ENCODE measurements around the gene IVNS1ABP.
"Not testable (repeated sequence)": the region's sequence is repeated elsewhere in the genome, so short reads cannot be mapped to it uniquely, and the experiment has no call there.

Gene IVNS1ABP

DNA sequence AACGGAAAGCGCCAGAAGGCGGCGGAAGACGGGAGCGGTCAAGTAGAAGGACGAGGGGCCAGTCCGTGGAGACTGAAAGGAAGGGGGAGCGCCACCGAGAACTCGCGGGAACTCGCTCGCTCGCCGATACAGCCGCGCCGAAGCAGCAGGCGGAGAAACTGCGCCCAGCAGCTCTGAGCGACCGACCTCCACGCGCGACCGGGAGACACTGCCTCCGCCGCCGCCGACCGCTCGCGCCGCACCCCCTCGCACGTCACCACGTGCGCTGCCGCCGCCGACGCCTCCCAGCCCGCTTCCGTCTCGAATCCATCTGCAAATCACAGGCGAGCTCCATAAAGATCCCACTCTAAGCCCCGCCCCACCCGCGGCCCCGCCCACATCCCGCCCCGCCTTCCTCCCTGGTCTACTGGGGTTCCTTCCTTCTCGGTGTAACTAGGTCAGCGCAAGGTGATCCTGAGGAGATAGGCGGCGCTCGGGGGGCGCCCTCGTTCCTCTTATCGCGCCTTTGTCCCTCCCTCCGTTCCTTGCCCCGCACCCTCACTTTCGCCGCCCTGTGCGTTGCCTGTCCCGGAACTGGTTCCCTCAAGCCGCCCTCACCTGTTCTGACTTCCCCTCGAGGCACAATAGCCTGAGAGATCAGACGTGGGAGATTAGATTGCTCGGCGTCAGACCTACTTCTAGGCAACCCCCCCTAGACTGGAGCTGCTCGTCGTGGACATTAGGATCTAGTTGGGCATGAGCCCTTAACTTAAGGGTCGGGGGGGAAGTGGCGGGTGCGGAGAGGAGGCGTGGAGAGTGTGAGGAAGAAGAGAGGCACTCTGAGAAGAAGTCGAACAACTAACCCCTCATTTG, at the start of gene IVNS1ABP:
IVNS1ABP (minus strand) TSS at position 210 of the 852 bp plus-strand sequence. CDS start 7,750 bp downstream, outside the sequence.
- H3K27ac ChIP-seq = peak within 1 kb of the TSS; percentile 92
- TF ChIP-seq, protein P1, sequence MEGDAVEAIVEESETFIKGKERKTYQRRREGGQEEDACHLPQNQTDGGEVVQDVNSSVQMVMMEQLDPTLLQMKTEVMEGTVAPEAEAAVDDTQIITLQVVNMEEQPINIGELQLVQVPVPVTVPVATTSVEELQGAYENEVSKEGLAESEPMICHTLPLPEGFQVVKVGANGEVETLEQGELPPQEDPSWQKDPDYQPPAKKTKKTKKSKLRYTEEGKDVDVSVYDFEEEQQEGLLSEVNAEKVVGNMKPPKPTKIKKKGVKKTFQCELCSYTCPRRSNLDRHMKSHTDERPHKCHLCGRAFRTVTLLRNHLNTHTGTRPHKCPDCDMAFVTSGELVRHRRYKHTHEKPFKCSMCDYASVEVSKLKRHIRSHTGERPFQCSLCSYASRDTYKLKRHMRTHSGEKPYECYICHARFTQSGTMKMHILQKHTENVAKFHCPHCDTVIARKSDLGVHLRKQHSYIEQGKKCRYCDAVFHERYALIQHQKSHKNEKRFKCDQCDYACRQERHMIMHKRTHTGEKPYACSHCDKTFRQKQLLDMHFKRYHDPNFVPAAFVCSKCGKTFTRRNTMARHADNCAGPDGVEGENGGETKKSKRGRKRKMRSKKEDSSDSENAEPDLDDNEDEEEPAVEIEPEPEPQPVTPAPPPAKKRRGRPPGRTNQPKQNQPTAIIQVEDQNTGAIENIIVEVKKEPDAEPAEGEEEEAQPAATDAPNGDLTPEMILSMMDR (conservative IDR thresholded peaks at IDR 0.05) = peak; percentile 39; the same call in 1 of the 2 replicates

DNA sequence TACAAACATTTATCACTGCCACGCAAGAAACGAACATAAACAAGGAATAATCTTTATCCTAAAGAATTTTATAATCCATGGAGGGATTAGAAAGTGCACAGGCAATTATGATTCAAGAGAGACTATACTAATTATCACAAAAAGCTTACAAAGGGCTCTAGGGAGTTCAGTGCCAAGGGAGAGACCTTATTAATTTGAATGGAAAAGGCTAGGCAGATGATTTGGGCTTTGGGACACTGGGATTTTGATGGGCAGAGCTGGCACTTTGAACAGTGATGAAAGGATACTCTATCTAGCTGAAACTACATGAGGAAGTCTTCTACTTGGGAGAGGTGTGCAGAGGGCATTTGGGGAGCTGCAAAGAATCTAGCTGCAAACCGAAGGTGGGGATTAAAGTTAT, 48.9 kb upstream of the IVNS1ABP start:
- TF ChIP-seq, protein P1 (conservative IDR thresholded peaks at IDR 0.05) = no peak

DNA sequence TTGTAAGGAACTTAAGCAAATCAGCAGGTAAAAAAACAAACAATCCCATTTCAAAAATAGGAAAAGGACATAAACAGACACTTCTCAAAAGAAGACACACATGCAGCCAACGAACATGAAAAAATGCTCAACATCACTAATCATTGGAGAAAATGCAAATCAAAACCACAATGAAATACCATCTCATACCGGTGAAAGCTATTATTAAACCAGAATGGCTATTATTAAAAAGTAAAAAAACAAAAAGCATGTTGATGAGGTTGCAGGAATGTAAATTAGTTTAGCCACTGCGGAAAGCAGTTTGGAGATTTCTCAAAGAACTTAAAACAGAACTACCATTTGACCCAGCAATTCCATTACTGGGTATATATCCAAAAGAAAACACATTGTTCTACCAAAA, 47.5 kb upstream of the IVNS1ABP start:
- not testable (repeated sequence) for H3K27ac ChIP-seq

More for the DNA sequence above, 48.9 kb upstream of the IVNS1ABP start:
- no peak overlapping the region for H3K27ac ChIP-seq

DNA sequence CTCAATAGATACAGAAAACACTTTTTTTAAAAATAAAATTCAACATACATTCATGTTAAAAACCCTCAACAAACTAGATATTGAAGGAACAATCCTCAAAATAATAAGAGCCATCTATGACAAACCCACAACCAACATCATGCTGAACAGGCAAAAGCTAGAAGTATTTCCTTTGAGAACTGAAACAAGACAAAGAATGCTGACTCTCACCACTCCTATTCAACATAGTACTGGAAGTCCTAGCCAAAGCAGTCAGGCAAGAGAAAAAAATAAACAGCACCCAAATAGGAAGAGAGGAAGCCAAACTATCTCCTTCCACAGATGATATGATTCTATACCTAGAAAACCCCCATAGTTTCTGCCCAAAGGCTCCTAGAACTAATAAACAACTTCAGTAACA, 46.2 kb upstream of the IVNS1ABP start:
- no peak overlapping the region for H3K27ac ChIP-seq
- TF ChIP-seq, protein P1 (conservative IDR thresholded peaks at IDR 0.05) = no peak

DNA sequence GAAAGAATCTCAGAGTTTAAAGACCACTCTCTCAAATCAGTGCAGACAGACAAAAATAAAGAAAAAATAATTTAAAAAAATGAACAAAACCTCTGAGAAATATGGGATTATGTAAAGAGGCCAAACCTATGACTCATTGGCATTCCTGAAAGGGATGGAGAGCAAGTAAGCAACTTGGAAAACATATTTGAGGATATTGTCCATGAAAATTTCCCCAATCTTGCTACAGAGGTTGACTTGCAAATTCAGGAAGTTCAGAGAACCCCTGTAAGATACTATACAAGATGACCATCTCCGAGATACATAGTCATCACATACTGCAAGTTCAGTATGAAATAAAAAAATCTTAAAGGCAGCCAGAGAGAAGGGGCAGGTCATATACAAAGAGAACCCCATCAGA, 43.7 kb upstream of the IVNS1ABP start:
- TF ChIP-seq, protein P1 (conservative IDR thresholded peaks at IDR 0.05) = no peak
- no peak overlapping the region for H3K27ac ChIP-seq

DNA sequence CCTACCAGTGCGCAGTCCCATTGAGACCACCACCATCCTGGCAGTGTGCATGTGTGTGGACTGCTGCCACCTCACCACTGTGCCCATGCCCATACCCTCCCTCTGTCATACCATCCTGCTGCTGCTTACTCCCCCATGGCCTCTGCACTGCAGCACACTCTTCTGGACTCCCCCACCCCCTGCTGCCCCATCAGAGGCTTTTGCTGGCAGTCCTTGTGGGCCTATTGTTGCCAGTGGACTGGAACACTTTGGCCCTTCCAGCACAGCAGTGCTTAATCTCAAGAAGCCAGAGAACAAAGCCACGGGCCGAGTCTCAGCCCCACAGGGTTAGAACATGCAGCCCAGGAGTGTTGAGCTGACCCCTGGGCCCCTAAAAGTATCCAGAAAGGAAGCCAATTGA, 41.9 kb upstream of the IVNS1ABP start:
- TF ChIP-seq, protein P1 (conservative IDR thresholded peaks at IDR 0.05) = no peak

DNA sequence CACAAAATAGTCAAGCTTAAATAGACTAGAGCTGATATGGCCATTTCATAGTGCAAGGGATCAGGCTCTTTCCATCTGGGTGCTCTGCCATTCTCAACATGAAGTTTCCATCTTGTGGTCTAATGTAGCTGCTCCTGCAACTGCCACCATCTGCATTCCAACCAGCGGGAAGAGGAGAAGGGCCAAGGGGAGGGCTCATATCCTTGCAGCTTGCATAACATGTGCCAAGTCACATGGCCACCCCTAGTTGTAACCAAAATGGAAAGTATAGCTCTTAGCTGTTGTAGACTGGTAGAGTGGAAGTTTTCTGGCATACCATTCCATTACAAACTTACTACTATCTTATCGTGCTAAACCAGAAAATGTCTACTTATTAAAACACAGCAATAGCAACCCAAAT, 38.9 kb upstream of the IVNS1ABP start:
- TF ChIP-seq, protein P1 (conservative IDR thresholded peaks at IDR 0.05) = no peak
- H3K27ac ChIP-seq = no peak overlapping the region

More for the DNA sequence above, 41.9 kb upstream of the IVNS1ABP start:
- H3K27ac ChIP-seq = no peak overlapping the region

DNA sequence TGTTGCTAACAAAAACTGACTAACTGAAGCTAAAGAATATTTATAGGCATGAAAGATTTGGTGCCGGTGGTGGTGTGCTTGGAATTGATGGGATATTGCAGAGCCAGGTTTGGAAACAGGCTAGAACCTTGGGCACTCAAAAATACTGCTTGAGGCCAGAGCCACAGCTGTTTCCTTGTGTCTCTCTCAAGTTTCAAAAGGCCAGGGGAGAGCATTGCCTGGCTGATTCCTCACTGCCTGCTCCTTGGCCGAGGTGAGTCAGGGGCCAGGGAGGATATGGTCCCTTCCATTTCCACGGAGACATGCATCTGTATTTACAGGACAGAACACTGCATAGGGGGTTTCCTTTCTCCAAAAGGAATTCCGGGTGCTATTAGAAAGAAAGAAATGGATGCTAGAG, 36.1 kb upstream of the IVNS1ABP start:
- TF ChIP-seq, protein P1 (conservative IDR thresholded peaks at IDR 0.05) = no peak
- no peak overlapping the region for H3K27ac ChIP-seq

Measured in VCaP (cell line).